PC-3 (cell line): ENCODE measurements around the gene LIPH. TPM values are rescaled to one million over a fixed set of nuclear protein-coding genes. Genes with fewer than 3 reads are reported as not detected.

Source experiments
- ATAC-seq: fragments of 200-7000 bp; cut with Tn5 transposase; 2 replicates; pipeline ENCODE4 v1.9.1; 2020; ENCODE audit warnings: mild to moderate bottlenecking, moderate library complexity
- BruUV-seq: library from RNA; stranded (reverse); fragments of 400-500 nt; replicated peaks from 2 replicates; lab custom pipeline; 2021; lab: Mats Ljungman, UMichigan
- CTCF ChIA-PET: fragments of 300-600 bp; sonication (Branson Sonifier 250); formaldehyde crosslinking; loops from one replicate; lab custom pipeline; 2022; ENCODE audit warnings: antibody characterized with exemption; lab: Charles Lee
- POLR2A ChIA-PET: fragments of 300-600 bp; sonication (Branson Sonifier 250); formaldehyde crosslinking; loops from one replicate; lab custom pipeline; 2022; ENCODE audit warnings: antibody characterized with exemption; ENCODE audit not compliant: unreplicated experiment; lab: Charles Lee
- DNase-seq: peaks from one replicate; pipeline ENCODE4 v3.0.0-alpha.2; 2015
- H2AFZ ChIP-seq: fragments of 300-600 bp; sonication (generic); 2 replicates; pipeline ENCODE4 v1.6.0; 2016; ENCODE audit warnings: antibody characterized with exemption, low read length
- H3F3A ChIP-seq: fragments of 300-600 bp; sonication (generic); one replicate; pipeline ENCODE4 v1.6.0; 2017; ENCODE audit warnings: antibody characterized with exemption, low read length, control low read depth, mild to moderate bottlenecking; ENCODE audit not compliant: unreplicated experiment
- H3K27ac ChIP-seq: fragments of 300-600 bp; sonication (generic); 2 replicates; pipeline ENCODE4 v1.5.1; 2016; ENCODE audit warnings: mild to moderate bottlenecking, low read length
- H3K27me3 ChIP-seq: fragments of 300-600 bp; sonication (generic); 2 replicates; pipeline ENCODE4 v1.6.1; 2016; ENCODE audit warnings: low read length, mixed read lengths
- H3K36me3 ChIP-seq: fragments of 300-600 bp; sonication (generic); 2 replicates; pipeline ENCODE4 v1.6.1; 2016; ENCODE audit warnings: low read depth, mixed run types, low read length, mixed read lengths
- H3K4me1 ChIP-seq: fragments of 300-600 bp; sonication (generic); 2 replicates; pipeline ENCODE4 v1.5.1; 2016; ENCODE audit warnings: low read length; ENCODE audit not compliant: insufficient read depth
- H3K4me2 ChIP-seq: fragments of 300-600 bp; sonication (generic); 2 replicates; pipeline ENCODE4 v1.6.0; 2016; ENCODE audit warnings: low read length
- H3K4me3 ChIP-seq: fragments of 300-600 bp; sonication (generic); 2 replicates; pipeline ENCODE4 v1.5.1; 2016; ENCODE audit warnings: mild to moderate bottlenecking, low read length, mixed read lengths
- H3K79me2 ChIP-seq: fragments of 300-600 bp; sonication (generic); 2 replicates; pipeline ENCODE4 v1.6.1; 2017; ENCODE audit warnings: low read length, mixed read lengths
- H3K9ac ChIP-seq: fragments of 300-600 bp; sonication (generic); 2 replicates; pipeline ENCODE4 v1.6.0; 2016; ENCODE audit warnings: mild to moderate bottlenecking, low read length
- H3K9me2 ChIP-seq: fragments of 300-600 bp; sonication (generic); replicated peaks from 2 replicates; pipeline ENCODE4 v1.6.1; 2016; ENCODE audit warnings: mixed run types, low read length, mixed read lengths
- H3K9me3 ChIP-seq: fragments of 300-600 bp; sonication (generic); 2 replicates; pipeline ENCODE4 v1.6.1; 2016; ENCODE audit warnings: low read length, mixed read lengths
- H4K20me1 ChIP-seq: fragments of 300-600 bp; sonication (generic); 2 replicates; pipeline ENCODE4 v1.6.1; 2016; ENCODE audit warnings: low read length, mixed read lengths
- EZH2 ChIP-seq: fragments of 300-600 bp; sonication (generic); IDR thresholded peaks from one replicate; pipeline ENCODE4 v1.6.1; 2017; ENCODE audit warnings: antibody characterized with exemption, mild to moderate bottlenecking, low read length; ENCODE audit not compliant: unreplicated experiment
- EZH2phosphoT487 ChIP-seq: fragments of 300-600 bp; sonication (generic); IDR thresholded peaks from 2 replicates; pipeline ENCODE4 v1.6.1; 2018; ENCODE audit warnings: mild to moderate bottlenecking, antibody characterized with exemption, low read length, borderline replicate concordance
- intact Hi-C: fragments of 100-400 bp; cut with micrococcal nuclease; formaldehyde crosslinking; loops from 2 replicates; pipeline ENCODE4 v1.9.0; 2023
- total RNA-seq: library from RNA; depleted of rRNA; stranded (reverse); fragments of >200 nt; gene quantifications from 2 replicates; pipeline ENCODE4 v1.2.3, GENCODE V29; 2014
- TF ChIP-seq, protein P1 (sequence below): fragments of 300-600 bp; sonication (generic); conservative IDR thresholded peaks from 2 replicates; pipeline ENCODE4 v1.5.1; 2017; ENCODE audit warnings: antibody characterized with exemption, low read depth, mild to moderate bottlenecking, low read length

Gene LIPH
- total RNA-seq, 1 experiment from 2014 or later: 1.0 TPM

GRCh38 chr3:185502987-185503386 lies 49.4 kb downstream of the LIPH start:
- Histone ChIP-seq H3K9ac (no peak overlapping the region), H3K27me3 (no peaks in the 10 kb centered on the region), H3F3A (no peaks in the 10 kb centered on the region), H3K4me3 (no peak overlapping the region), H3K79me2 (peaks cover 7% of the 10 kb centered on the region), H2AFZ (no peak overlapping the region), H3K9me3 (no peaks in the 10 kb centered on the region), H3K4me1 (peaks cover 11% of the 10 kb centered on the region), H3K4me2 (no peak overlapping the region), H3K36me3 (no peaks in the 10 kb centered on the region), H4K20me1 (no peaks in the 10 kb centered on the region), H3K9me2 (no peaks in the 10 kb centered on the region), H3K27ac (no peak overlapping the region)
- TF ChIP-seq EZH2 (no peak), EZH2phosphoT487 (no peak)
- TF ChIP-seq, protein P1, sequence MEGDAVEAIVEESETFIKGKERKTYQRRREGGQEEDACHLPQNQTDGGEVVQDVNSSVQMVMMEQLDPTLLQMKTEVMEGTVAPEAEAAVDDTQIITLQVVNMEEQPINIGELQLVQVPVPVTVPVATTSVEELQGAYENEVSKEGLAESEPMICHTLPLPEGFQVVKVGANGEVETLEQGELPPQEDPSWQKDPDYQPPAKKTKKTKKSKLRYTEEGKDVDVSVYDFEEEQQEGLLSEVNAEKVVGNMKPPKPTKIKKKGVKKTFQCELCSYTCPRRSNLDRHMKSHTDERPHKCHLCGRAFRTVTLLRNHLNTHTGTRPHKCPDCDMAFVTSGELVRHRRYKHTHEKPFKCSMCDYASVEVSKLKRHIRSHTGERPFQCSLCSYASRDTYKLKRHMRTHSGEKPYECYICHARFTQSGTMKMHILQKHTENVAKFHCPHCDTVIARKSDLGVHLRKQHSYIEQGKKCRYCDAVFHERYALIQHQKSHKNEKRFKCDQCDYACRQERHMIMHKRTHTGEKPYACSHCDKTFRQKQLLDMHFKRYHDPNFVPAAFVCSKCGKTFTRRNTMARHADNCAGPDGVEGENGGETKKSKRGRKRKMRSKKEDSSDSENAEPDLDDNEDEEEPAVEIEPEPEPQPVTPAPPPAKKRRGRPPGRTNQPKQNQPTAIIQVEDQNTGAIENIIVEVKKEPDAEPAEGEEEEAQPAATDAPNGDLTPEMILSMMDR: no peak
- no TSS peak for BruUV-seq
- intact Hi-C loops: no loop called here
- ATAC-seq (no peak), DNase-seq (no peak)
- POLR2A ChIA-PET: no interaction called here
- CTCF ChIA-PET: no interaction called here

DNA sequence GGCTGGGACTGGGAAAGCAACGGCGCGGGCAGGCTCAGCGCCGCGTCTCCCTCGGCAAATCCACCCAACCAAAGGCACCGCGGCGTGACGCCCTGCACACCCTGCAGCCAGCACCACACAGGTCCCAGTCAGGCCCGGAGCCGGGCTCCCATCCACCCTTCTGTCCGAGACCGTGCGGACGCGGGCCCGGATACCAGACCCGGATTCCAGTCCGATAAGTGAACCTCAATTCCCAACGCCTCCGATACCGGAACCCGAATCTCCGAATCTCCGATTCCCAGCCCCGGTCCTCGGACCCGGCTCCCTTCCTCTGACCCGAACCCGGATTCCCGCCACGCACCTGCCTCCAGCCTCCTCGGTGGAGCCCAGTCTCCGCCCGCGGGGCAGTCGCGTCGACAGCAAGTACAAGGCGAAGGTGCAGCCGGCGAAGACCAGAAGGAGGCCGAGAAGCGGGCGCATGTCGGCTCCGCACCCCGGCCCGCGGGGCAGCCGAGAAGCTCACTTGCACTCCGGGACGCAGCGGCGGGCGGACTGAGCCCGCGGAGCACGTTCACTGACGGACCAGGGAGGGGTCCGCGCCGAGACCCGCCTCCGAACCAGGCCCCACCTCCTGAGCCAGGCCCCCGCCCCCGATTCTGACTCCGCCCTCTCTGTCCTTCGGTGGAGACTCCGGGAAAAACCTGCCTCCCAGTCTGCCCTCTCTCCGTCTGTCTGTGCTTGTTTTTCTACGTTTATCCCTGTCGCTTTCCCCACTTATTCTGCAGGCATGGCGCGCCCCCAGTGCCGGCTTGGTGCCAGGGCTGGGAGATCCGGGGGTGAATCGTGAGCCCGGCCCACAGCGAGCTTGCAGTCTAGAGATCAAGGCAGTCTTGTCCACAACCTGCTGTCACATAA lies 53.6 kb downstream of the LIPH start, which contains the start of gene TMEM41A:
Gene TMEM41A, minus strand, starts transcription at position 533 of the 894 bp plus-strand sequence. Its CDS starts 74 bp downstream, at position 459.
- H3K79me2 ChIP-seq: peaks cover 33% of the 10 kb centered on the region

More for the DNA sequence above, 53.6 kb downstream of the LIPH start, which contains the start of gene TMEM41A:
- DNase-seq: peak; percentile 93
- H3K9me2 ChIP-seq: no peaks in the 10 kb centered on the region
- CTCF ChIA-PET: no interaction called here
- peak; percentile 93 for ATAC-seq
- POLR2A ChIA-PET: interaction anchor here (0.5 to 1.4 kb wide), 2 partner anchors 60 to 183 kb away, joined by 3 to 4 read pairs; no protein-coding TSS in a partner anchor
- no peak for TF ChIP-seq EZH2
- TF ChIP-seq EZH2phosphoT487: no peak
- TF ChIP-seq, protein P1: no peak
- H2AFZ ChIP-seq: peak within 1 kb of the TSS; percentile 98
- no peaks in the 10 kb centered on the region for H3K27me3 ChIP-seq
- H3K4me1 ChIP-seq: peaks cover 14% of the 10 kb centered on the region
- H3K9ac ChIP-seq: peak within 1 kb of the TSS; percentile 94
- H3K4me2 ChIP-seq: peak within 1 kb of the TSS; percentile 87
- peaks cover 24% of the 10 kb centered on the region for H3K36me3 ChIP-seq
- peak within 1 kb of the TSS; percentile 98 for H3K4me3 ChIP-seq
- intact Hi-C loops: loop anchor here (1.0 to 5.0 kb wide), 4 partner anchors 46 to 216 kb away; no protein-coding TSS in a partner anchor
- H3K9me3 ChIP-seq: no peaks in the 10 kb centered on the region
- BruUV-seq: TSS peak; percentile 47
- peak within 1 kb of the TSS; percentile 58 for H3K27ac ChIP-seq
- H3F3A ChIP-seq: no peaks in the 10 kb centered on the region
- H4K20me1 ChIP-seq: peaks cover 12% of the 10 kb centered on the region; the same call in 1 of the 2 replicates
